GM21576 (cell line): Measurements from ENCODE around the gene CREG2.

ENCODE experiments used
- ATAC-seq: cut with Tn5 transposase; IDR thresholded peaks from one replicate; pipeline ENCODE4 v1.9.1; 2021; ENCODE audit warnings: mild to moderate bottlenecking, moderate library complexity; ENCODE audit not compliant: unreplicated experiment

Gene CREG2

DNA sequence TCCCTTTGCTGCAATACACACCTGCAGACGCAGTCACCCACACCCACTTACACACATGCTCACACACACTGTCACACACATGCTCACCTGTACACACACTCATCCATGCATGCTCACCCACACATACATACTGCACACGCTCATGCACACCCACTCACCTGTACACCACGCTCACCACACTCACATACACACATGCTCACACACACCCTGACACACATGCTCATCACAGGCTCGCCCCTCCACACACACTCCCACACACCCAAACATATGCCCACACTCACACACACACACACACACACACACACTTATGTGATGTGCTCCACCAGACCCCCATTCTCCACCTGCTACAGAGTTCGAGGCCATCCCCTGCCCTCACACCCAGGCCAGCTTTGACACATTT is 22.8 kb upstream of the CREG2 start:
- no peak for ATAC-seq

DNA sequence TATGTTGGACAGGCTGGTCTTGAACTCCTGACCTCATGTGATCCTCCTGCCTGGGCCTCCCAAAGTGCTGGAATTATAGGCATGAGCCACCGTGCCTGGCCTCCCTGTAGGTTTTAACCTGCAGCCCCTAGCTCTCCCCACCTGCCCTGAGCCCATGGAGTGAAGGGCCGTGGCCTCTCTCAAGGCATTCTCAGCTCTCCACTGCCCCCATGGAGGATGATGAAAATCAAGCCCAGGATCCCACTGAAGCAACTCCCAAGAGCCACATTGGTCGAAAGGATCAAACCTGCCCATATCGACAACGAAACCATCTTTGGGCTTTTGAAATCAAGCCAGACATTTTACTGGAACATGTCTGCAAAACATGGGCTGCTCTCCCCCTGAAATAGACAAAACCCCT is 22.4 kb upstream of the CREG2 start:
- no peak for ATAC-seq

DNA sequence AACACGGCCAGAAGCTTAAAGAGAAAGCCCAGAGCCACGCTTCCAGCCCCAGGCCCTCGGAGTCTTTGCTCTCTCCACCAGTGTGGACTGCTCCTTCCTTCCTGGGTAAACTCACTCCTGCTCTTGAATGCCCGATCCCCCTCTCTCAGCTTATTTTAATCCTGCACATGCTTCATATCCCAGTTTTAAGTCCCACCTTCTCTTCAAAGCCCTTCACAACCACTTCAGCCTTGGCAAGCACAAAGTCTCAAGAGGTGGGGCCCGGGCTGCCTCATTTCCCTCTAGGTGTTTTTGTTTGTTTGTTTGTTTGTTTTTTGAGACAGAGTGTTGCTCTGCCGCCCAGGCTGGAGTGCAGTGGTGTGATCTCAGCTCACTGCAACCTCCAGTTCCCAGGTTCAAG is 21.6 kb upstream of the CREG2 start:
- ATAC-seq, result no peak

DNA sequence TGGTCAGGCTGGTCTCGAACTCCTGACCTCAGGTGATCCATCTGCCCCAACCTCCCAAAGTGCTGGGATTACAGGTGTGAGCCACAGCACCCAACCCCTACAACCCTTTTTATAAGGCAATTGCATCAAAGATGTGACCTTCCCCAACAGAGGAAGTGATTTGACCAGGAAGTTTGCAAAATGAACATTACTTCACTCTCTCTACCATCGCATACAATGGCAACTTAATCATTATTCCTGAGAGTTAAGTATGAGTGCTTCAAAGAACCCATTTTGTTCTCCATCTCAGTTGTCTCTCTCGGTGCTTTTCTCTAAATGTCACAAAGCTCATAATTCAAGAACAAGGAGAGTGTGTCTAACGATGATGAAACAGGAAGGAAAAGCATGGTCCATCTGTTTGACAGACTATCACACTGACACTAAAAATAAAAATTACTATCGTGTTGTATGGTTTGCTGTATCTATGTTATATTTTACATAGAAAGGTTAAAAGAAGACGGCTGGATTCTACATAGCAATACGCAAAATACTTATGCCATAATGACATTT is 18.1 kb upstream of the CREG2 start:
- ATAC-seq, result no peak

DNA sequence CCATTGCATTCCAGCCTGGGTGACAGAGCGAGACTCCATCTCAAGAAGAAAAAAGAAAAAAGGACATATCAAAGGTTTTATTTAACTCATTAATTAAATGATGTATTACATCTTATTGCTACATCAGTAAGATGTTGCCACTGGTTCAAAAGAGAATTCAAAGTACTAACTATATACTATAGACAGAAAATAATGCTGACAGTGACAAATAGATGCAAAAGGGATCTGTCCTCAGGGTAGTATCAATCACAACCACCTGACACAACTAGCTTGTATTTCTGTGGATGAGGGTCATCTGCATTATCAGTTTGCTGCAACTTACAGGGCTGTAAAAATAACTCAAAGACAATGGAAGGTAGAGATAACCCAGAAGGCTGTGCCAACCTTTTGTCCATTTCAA is 16.4 kb upstream of the CREG2 start:
- no peak for ATAC-seq

DNA sequence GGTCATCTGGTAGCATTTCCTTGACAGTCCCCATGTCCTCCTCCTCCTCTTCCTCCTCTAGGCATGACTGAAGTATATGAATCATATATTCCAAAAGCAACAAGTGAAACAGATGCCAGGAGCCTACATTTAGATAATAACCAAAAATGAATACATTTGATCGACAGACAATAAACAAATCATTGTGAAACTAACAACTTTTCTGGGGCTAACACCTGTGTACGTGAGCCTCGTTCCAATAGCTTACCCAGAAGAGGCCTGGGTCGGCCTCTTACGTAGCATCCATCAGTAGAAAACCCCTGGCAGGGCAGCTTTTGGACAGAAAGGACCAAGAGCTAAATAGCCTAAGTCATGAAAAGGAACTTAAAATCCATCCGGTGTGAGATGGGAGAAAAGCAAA is 15.3 kb upstream of the CREG2 start:
- no peak for ATAC-seq

DNA sequence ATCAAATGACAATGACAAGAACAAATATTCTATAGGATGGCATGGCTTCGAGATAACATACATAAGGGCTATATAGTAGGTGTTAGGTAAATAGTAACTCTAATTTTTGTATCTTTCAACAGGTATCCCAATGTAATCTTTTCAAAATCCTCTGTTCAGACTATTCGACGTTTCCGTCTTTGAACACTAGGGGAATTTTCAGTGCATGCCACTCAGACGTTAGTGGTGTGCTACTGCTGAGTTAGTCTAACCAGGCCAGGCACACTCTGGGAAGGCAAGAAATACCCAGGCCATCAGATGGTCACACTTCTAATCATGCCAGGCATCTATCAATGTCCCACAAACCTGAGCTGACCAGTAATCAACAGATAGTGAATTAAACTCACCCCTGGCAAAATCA is 14.6 kb upstream of the CREG2 start:
- ATAC-seq, result no peak

DNA sequence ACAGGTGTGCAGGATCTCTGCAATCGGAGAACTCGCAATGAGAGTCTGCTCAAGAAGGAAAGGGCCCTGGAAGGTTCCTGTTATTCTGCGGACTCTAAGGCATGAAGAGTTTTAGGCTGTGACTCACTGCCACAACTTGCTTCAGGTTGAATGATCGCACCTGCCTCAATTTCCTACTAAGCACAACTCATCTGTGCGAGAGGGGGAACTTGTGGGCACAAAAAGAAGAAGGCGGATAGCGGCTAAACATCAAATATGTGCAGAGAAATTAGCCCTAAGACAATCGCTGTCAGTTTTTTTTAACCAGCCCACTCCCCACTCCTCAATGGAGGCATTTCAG is 14.0 kb upstream of the CREG2 start:
- no peak for ATAC-seq

DNA sequence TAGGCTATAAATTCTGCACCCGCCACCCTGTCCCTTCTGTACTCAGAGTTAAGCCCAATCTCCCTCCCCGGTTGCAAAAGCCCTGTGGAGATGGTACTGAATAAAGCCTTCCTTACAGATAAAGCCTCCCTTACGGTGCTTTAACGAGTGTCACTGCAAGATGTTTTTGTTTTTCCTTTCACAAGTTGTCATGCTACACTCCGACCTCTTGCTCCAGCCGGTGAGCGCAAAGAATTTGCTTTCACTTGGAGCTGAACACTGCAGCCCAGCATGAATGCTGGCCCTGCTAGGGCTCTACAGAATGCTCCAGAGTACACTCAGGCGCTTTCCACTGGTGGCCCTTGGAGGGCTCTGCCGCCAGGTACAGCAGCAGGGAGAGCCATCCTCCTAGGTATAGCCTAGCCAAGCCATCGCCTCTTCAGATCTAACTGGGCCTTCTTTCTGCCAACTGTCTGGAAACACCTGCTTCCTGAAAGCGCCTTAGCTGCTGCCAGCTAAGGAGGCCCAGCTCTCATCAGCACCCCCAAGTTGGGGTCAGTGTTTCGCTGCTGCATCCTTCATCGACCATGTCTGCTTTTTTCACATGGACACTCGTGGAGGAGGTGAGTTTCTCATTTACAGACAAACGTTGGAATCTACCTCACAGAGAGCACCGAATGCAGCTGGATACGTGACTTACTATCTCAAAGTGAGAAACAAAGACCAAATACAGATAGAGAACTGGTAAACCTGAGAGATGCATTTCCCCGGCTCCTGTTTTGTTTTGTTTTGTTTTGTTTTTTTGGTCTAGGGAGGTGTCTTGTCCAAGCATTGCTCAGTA is 13.4 kb upstream of the CREG2 start:
- no peak for ATAC-seq

DNA sequence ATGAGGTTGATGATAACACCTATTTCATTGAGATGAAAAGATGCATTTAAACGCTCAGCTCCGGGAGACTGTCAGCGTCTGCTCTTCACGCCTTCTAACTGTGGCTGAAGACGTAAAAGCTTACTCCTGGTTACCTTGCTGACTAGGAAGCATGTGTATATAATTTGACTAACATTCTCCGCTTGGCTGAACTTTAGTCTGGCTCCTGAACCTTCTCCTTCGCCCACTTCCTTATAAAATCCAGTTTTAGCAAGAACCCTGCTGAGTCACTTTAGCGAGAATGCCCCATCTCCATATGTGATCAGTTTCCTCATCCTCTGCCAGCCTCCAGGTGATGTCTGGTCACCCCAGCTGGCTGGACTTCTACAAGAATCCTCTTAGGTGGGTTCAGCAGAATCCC is 12.7 kb upstream of the CREG2 start:
- ATAC-seq, result no peak

DNA sequence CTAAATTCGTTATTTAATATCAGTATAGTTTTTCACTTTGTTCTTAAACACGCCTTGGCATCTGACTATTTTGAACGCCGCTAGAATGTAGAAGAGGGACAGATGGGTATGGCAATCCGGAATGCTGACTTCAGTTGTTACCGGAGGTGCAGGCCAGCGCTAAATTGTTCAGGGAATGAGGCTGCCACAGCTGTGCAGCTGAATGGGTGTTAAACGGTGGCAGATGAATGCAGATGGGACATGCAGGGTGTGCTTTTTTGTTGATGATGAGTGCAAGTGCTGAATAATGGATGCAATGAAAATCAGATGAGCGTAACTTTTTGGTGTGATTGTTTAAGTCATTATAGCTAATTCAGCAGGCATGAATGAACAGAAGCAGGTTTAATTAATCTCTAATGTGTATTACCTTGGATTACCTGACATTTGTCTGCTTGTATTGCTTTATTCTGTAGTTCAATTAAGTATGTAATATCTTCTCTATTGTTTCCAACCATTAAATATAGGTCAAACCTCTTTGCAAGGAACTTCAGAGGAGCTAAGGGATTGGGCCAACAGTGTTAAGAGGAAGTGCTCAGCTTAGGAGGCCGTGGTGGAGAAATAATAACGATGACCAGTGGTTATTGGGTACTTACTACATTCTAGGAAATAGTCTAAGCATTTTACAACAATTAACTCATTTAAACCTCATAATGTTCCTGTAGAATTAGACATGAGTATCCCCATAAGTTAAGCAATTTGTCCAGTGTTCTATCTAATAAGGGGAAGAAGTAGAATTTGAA is 11.9 kb upstream of the CREG2 start:
- no peak for ATAC-seq

DNA sequence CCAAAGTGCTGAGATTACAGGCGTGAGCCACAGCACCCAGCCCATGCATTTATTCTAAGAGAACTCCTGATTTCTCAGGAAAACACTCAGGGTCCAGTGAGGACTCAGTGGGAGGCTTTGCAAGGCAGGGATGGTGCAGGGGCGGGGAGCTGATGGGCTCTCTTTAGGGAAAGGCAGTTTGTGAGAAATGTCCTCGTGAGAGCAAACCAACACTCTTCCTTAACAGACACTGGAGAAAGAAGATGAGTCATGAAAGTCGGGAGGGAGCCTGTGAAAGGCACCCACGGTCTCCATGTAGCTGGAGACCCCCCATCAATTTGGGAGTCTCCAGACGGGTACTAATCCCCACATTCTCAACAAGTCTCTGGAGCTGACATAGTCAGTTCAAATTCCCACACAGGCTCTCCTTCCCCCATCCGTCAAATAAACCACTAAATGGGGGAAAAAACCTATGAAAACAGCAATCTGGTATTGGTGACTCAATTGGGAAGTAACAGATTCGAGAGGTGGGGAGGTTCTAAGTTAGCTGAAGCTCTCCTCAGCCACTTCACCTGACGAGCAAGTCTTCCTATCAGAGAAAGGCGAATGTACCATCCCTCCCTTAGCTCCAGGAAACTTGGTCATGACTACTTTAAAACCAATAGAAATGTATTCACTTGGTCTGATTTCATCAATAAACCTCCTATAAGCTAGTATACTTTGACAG is 11.0 kb upstream of the CREG2 start:
- ATAC-seq, result no peak

DNA sequence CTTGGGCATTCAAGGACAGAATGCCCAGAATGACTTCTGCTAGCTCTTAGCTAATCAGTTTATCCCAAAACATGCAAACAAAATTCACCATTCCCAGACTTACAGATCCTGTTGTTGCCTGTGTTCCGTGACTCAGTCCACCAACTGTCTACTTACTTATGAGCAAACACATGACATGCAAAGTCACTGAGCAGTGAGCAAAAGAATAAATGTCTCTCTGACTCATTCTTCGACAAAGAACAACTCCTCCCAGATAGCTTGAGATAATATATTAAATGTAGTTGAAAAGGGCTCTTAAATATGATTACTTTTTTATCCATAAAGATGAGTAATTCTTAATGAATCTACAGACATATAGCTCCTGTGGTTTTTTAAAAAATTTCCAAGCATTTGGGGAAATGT is 9.0 kb upstream of the CREG2 start:
- ATAC-seq, result no peak

DNA sequence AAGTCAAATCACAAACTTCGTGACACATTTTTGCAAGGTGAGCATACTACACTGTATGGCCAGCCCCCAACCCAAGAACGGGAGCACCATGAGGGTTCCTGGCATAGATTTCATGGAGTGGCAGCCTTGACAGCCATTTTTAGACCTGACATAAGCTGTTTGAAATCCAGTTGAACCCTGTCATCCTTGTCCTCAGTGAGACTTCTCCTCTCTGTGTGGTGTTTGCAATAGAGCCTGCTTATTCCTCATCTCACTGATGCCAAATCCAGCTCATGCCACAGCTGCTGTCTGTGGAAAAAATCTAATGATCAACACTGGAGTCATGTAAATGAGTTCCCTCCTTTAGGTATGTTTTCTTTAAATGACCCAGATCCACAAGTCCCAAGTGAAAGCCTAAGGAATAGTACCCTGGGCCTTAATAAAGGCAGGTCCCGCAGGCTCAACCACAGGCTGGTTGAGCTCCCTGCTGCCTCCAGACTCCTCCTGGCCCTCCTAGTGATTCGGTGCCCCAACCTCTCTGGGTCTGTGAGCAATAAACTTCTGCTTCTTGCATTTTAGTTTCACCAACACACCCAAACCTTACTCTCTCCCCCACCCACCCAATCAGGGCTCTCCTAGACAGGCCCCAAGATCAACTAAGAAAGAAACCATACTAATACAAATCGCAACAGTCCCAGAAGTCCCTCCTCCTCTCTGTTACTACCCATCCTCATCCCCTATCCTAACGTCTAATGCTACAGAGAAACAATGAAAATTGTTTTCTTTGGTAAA is 8.4 kb upstream of the CREG2 start:
- no peak for ATAC-seq

DNA sequence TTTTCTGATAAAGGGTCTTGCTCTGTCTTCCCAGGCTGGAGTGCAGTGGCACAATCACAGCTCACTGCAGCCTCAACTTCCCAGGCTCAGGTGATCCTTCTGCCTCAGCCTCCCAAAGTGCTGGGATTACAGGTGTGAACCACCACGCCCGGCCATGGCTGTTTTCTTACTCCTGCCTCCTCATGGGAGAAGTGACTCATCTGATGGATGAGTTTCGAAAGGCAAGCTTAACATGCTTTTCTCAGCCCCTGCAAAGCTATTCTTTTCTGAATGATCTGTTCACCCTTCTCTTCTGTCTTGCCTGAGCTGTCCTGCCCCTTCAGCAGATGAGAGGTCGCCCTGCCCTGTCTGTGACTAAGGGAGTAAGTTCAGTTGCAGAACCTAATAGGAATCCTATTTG is 929 bp upstream of the CREG2 start:
- ATAC-seq, result no peak

DNA sequence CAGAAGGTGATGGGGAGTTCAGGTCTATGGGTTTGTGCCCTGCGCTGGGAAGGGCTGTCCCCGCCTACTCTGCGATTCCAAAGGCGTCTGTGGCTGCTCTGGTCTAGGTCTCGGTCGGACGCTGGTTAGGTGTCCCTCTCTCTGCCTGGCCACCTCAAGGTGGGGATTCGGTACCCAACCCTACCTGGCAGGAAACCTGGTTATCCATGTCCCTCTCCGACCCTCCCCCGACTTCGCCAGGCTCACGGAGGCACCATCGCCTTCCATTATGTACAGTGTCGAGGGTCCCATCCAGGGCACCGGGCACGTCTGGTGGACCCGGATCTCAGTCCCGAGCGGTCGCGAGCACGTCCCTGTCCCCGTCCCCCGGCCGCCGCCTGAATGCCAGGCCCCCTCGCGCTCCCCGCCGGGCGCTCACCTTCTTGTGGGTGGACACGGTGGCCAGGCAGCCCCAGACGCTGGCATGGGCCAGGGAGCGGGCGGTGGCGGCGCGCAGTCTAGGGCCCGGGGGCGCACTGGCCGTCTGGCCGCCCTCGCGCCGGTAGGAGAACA is 628 bp downstream of the CREG2 start:
- no peak for ATAC-seq

DNA sequence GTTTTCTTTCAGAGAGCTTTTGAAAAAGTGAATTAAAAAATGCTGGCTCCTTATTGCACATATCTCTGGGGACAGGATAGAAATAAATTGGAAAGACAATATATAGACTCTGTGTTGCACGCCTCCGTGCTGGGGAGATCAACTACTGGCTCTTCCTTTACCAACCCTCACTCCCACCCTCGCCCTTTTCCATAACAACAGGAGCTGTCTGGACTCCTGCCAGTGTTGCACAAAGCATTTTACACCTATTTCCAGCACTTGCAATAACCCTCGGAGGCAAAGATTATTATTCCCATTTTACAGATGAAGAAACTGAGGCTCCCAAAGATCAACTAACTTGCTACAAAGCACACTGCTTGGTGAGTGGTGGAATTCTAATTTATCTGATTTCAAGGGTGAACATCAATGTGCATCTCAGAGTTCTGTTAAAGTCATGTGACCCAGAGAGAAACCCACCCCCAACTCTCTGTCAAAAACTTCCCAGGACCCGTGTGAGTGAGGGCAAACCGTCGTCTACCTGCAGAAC is 4.2 kb downstream of the CREG2 start:
- no peak for ATAC-seq

DNA sequence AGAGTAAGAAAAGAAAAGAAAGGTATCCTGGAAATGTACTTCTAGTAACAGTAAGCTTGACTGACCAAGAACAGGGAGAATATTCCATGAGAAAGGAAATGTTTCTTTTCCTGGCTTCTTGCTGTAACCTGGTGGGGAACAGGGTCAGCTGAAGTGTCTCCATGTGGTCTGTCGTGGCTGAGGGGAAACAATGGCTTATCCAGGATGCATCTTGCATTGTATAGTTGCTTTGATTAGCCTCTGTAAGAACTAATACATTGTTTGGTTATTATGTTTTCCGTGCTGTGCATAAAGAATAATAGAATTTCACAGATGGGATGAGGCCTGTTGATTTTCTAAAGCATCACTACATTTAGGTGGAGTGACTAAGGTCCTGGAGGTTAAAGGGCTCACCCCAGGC is 4.9 kb downstream of the CREG2 start:
- no peak for ATAC-seq

DNA sequence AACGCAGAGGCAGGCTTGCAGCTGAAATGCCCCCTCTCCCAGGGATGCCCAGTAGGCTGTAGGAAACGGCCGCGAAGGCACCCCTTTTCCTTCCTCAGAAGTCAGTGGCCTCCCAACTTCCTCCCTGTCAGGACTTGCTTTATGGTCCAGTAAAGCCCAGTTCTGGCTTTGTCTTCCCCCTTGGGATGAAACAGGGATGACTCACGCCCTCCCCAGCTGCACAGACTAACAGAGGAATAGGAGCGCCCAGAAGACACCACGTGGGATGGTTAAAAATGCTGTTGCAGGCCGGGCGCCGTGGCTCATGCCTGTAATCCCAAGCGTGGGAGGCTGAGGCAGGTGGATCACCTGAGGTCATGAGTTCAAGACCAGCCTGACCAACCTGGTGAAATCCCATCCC is 6.9 kb downstream of the CREG2 start:
- no peak for ATAC-seq

DNA sequence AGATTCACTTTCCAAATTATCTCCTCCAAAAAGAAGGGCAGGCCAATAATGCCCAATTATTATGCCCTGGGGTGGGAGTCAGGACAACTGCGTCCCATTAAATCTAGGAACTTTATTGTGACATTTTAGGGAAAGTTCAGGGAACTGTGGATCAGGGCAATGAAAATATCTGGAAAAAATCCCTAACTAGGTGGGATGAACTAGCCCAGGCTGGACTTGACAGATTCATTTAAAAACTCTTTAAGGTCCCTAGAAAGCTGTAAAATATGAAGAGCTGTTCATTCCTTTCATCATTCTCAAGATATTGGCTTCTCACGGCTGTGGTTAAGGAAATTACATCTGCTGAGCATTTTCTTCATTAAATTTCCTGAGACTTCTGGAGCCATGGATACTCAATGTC is 8.2 kb downstream of the CREG2 start:
- ATAC-seq, result no peak
